IMR-90 (cell line): ENCODE data around the gene POLR3B. TPM values are rescaled to one million over a fixed set of nuclear protein-coding genes. Genes with fewer than 3 reads are reported as not detected.

Source experiments
- ATAC-seq: fragments of 200-7000 bp; cut with Tn5 transposase; 2 replicates; pipeline ENCODE4 v1.9.1; 2020; ENCODE audit warnings: low read depth, mild to moderate bottlenecking, moderate library complexity
- BruUV-seq: library from RNA; stranded (reverse); fragments of 400-500 nt; replicated peaks from 2 replicates; lab custom pipeline; 2021; lab: Mats Ljungman, UMichigan
- CTCF ChIA-PET: fragments of 300-600 bp; formaldehyde crosslinking; extraction: SDS; loops from one replicate; lab custom pipeline; 2021; ENCODE audit warnings: antibody characterized with exemption; lab: Yijun Ruan, JAX
- POLR2A ChIA-PET: fragments of 300-600 bp; sonication (Branson Sonifier 250); formaldehyde crosslinking; loops from one replicate; lab custom pipeline; 2022; ENCODE audit warnings: antibody characterized with exemption; ENCODE audit not compliant: unreplicated experiment; lab: Charles Lee
- DNase-seq: peaks from one replicate; pipeline ENCODE4 v3.0.0; 2013
- H2AFZ ChIP-seq: replicated peaks from 2 replicates; pipeline ENCODE3; 2013; ENCODE audit warnings: low read length, mild to moderate bottlenecking; ENCODE audit not compliant: poor library complexity
- H2AK5ac ChIP-seq: 2 replicates; pipeline ENCODE4 v1.6.1; 2013; ENCODE audit warnings: low read depth, low read length, inconsistent platforms
- H2AK9ac ChIP-seq: replicated peaks from 2 replicates; pipeline ENCODE3; 2013; ENCODE audit warnings: mild to moderate bottlenecking, low read depth, low read length, moderate library complexity; ENCODE audit not compliant: poor library complexity
- H2BK120ac ChIP-seq: 2 replicates; pipeline ENCODE4 v1.6.1; 2013; ENCODE audit warnings: low read depth, low read length, inconsistent platforms
- H2BK15ac ChIP-seq: 3 replicates; pipeline ENCODE4 v1.6.1; 2013; ENCODE audit warnings: low read depth, low read length, inconsistent platforms
- H2BK20ac ChIP-seq: 2 replicates; pipeline ENCODE4 v1.6.1; 2013; ENCODE audit warnings: low read depth, mild to moderate bottlenecking, inconsistent platforms, low read length, moderate library complexity
- H2BK5ac ChIP-seq: 2 replicates; pipeline ENCODE4 v1.6.1; 2013; ENCODE audit warnings: mild to moderate bottlenecking, low read depth, low read length, inconsistent platforms; ENCODE audit not compliant: poor library complexity, severe bottlenecking
- H3K14ac ChIP-seq: replicated peaks from 2 replicates; pipeline ENCODE4 v1.6.1; 2013; ENCODE audit warnings: low read depth, low read length, inconsistent platforms
- H3K18ac ChIP-seq: 2 replicates; pipeline ENCODE4 v1.6.1; 2013; ENCODE audit warnings: low read depth, low read length, control low read depth
- H3K23ac ChIP-seq: 2 replicates; pipeline ENCODE4 v1.6.1; 2013; ENCODE audit warnings: low read depth, low read length, inconsistent platforms
- H3K27ac ChIP-seq: 2 replicates; pipeline ENCODE4 v1.5.1; 2013; ENCODE audit warnings: mild to moderate bottlenecking, control low read depth, low read length; ENCODE audit not compliant: insufficient read depth
- H3K27me3 ChIP-seq: 2 replicates; pipeline ENCODE4 v1.6.1; 2013; ENCODE audit warnings: low read length; ENCODE audit not compliant: control insufficient read depth, insufficient read depth
- H3K36me3 ChIP-seq: 2 replicates; pipeline ENCODE4 v1.6.1; 2013; ENCODE audit warnings: low read length, mixed read lengths; ENCODE audit not compliant: control insufficient read depth, insufficient read depth
- H3K4ac ChIP-seq: 2 replicates; pipeline ENCODE4 v1.6.1; 2013; ENCODE audit warnings: low read depth, low read length, inconsistent platforms
- H3K4me1 ChIP-seq: 2 replicates; pipeline ENCODE4 v1.6.1; 2013; ENCODE audit warnings: low read length, mixed read lengths; ENCODE audit not compliant: control insufficient read depth, insufficient read depth
- H3K4me2 ChIP-seq: 2 replicates; pipeline ENCODE4 v1.6.1; 2013; ENCODE audit warnings: low read depth, mild to moderate bottlenecking, control low read depth, low read length, moderate library complexity
- H3K4me3 ChIP-seq: 2 replicates; pipeline ENCODE4 v1.5.1; 2013; ENCODE audit warnings: low read depth, mild to moderate bottlenecking, control low read depth, low read length, moderate library complexity; ENCODE audit not compliant: insufficient read depth
- H3K56ac ChIP-seq: 2 replicates; pipeline ENCODE4 v1.6.1; 2013; ENCODE audit warnings: low read length, inconsistent platforms; ENCODE audit not compliant: insufficient read depth; ENCODE audit errors: extremely low read depth
- H3K79me1 ChIP-seq, 2 experiments: 2 replicates each; pipeline ENCODE4 v1.6.1; 2013; ENCODE audit warnings: low read length in 2 of 2, inconsistent platforms in 1 of 2, low read depth in 1 of 2
- H3K9ac ChIP-seq: 2 replicates; pipeline ENCODE4 v1.6.1; 2013; ENCODE audit warnings: low read depth, low read length, control low read depth
- H3K9me1 ChIP-seq: 2 replicates; pipeline ENCODE4 v1.6.1; 2013; ENCODE audit warnings: low read length, inconsistent platforms; ENCODE audit not compliant: insufficient read depth
- H3K9me3 ChIP-seq: 2 replicates; pipeline ENCODE4 v1.6.1; 2013; ENCODE audit warnings: low read length; ENCODE audit not compliant: control insufficient read depth, insufficient read depth
- H4K20me1 ChIP-seq: 2 replicates; pipeline ENCODE4 v1.6.1; 2013; ENCODE audit warnings: low read length, inconsistent platforms; ENCODE audit not compliant: insufficient read depth
- H4K5ac ChIP-seq: 2 replicates; pipeline ENCODE4 v1.6.1; 2013; ENCODE audit warnings: mild to moderate bottlenecking, low read depth, low read length, control low read depth
- H4K8ac ChIP-seq, 2 experiments: 2 replicates each; pipeline ENCODE4 v1.6.1; 2013; ENCODE audit warnings: low read depth in 2 of 2, low read length in 2 of 2, control low read depth in 1 of 2, inconsistent platforms in 1 of 2
- H4K91ac ChIP-seq: 2 replicates; pipeline ENCODE4 v1.6.1; 2013; ENCODE audit warnings: low read depth, low read length, inconsistent platforms; ENCODE audit not compliant: insufficient read depth
- BHLHE40 ChIP-seq: fragments of 150-350 bp; IDR thresholded peaks from 2 replicates; pipeline ENCODE4 v1.6.1; 2016; ENCODE audit warnings: mild to moderate bottlenecking, low read depth, low read length
- CHD1 ChIP-seq: IDR thresholded peaks from 2 replicates; pipeline ENCODE4 v1.6.1; 2012; ENCODE audit warnings: low read depth, low read length, improper control_type of control experiment
- FOS ChIP-seq: fragments of 150-350 bp; IDR thresholded peaks from 2 replicates; pipeline ENCODE4 v1.6.1; 2016; ENCODE audit warnings: low read depth, low read length
- MAFK ChIP-seq: IDR thresholded peaks from 2 replicates; pipeline ENCODE4 v1.6.1; 2012; ENCODE audit warnings: low read depth, low read length, improper control_type of control experiment
- MXI1 ChIP-seq: IDR thresholded peaks from 2 replicates; pipeline ENCODE4 v1.6.1; 2012; ENCODE audit warnings: low read depth, mild to moderate bottlenecking, low read length, moderate library complexity, borderline replicate concordance
- NFE2L2 ChIP-seq: fragments of 150-350 bp; IDR thresholded peaks from 2 replicates; pipeline ENCODE4 v1.6.1; 2016; ENCODE audit warnings: low read depth, mild to moderate bottlenecking, low read length
- RAD21 ChIP-seq: IDR thresholded peaks from 2 replicates; pipeline ENCODE4 v1.6.1; 2012; ENCODE audit warnings: low read length, improper control_type of control experiment
- SMC3 ChIP-seq: fragments of 150-350 bp; IDR thresholded peaks from 2 replicates; pipeline ENCODE4 v1.6.1; 2016; ENCODE audit warnings: low read depth, mild to moderate bottlenecking, antibody characterized with exemption, low read length, moderate library complexity
- USF2 ChIP-seq: fragments of 150-350 bp; IDR thresholded peaks from 2 replicates; pipeline ENCODE4 v1.6.1; 2017; ENCODE audit warnings: mild to moderate bottlenecking, antibody characterized with exemption, low read length, low read depth
- WGBS, 2 experiments: methylation state at CpG; one replicate each; pipeline versions ENCODE4 v1.1.5 to v1.1.7; 2013; ENCODE audit warnings: missing lambda C conversion rate in 2 of 2; ENCODE audit not compliant: insufficient read length in 1 of 2; ENCODE audit errors: extremely low coverage in 2 of 2; 5-methylcytosine and 5-hydroxymethylcytosine counted together
- dilution Hi-C: fragments of 300-500 bp; cut with HindIII; formaldehyde crosslinking; loops from one replicate; pipeline ENCODE4 v1.14.3; 2018; ENCODE audit warnings: low sequenced_read_pairs; ENCODE audit not compliant: unreplicated experiment
- in situ Hi-C: fragments of 300-500 bp; cut with MboI; formaldehyde crosslinking; loops from 3 replicates; pipeline ENCODE4 v1.14.3; 2019; ENCODE audit warnings: low sequenced_read_pairs, inconsistent platforms, mixed read lengths
- intact Hi-C: fragments of 100-400 bp; cut with micrococcal nuclease; formaldehyde crosslinking; loops from 2 replicates; pipeline ENCODE4 v1.10.0; 2022
- polyA plus RNA-seq, 3 experiments: library from polyadenylated mRNA; depleted of rRNA; stranded (reverse); fragments of >200 nt; gene quantifications; 2 replicates each; pipeline ENCODE4 v1.2.3, GENCODE V29; 2012; ENCODE audit warnings: low replicate concordance in 1 of 3
- total RNA-seq: library from RNA; depleted of rRNA; stranded (reverse); fragments of >200 nt; gene quantifications from 2 replicates; pipeline ENCODE4 v1.2.3, GENCODE V29; 2012

POLR3B gene
- total and polyA plus RNA-seq, 2 of the 4 experiments (the other 2 are of a cell fraction), result 6.9 to 15.4 TPM

- H4K8ac ChIP-seq, result no peak overlapping the region
- POLR2A ChIA-PET, result no interaction called here
- dilution Hi-C loops, result no loop called here
- no peak overlapping the region for H2BK15ac ChIP-seq
- H3K23ac ChIP-seq, result no peak overlapping the region
- no peak overlapping the region for H3K9ac ChIP-seq
- H3K4me1 ChIP-seq, result no peaks in the 10 kb centered on the region
- H2AK9ac ChIP-seq, result no peak overlapping the region
- TF ChIP-seq NFE2L2, result no peak
- no peak for TF ChIP-seq USF2
- TF ChIP-seq BHLHE40, result no peak
- TF ChIP-seq SMC3, result no peak
- TF ChIP-seq FOS, result no peak
- TF ChIP-seq MXI1, result no peak
- no peak for TF ChIP-seq MAFK
- TF ChIP-seq RAD21, result no peak
- TF ChIP-seq CHD1, result no peak
- H3K14ac ChIP-seq, result no peak overlapping the region
- H2BK5ac ChIP-seq, result no peak overlapping the region
- peaks cover 9% of the 10 kb centered on the region; the same call in 1 of the 2 replicates for H3K36me3 ChIP-seq
- no peak overlapping the region for H3K56ac ChIP-seq
- H2BK120ac ChIP-seq, result no peak overlapping the region
- no CpG with 5 or more reads among the region's 1 CpG for WGBS, 2 experiments
- no peak overlapping the region for H3K18ac ChIP-seq
- H3K9me3 ChIP-seq, result no peaks in the 10 kb centered on the region
- no peaks in the 10 kb centered on the region for H3K9me1 ChIP-seq
- H4K20me1 ChIP-seq, result no peaks in the 10 kb centered on the region
- H3K4me3 ChIP-seq, result no peak overlapping the region
- no peak overlapping the region for H2BK20ac ChIP-seq
- no peak overlapping the region for H2AFZ ChIP-seq
- H2AK5ac ChIP-seq, result no peak overlapping the region
- H3K4ac ChIP-seq, result no peak overlapping the region
- no peaks in the 10 kb centered on the region for H3K79me1 ChIP-seq
- CTCF ChIA-PET, result no interaction called here
- no peak overlapping the region for H4K91ac ChIP-seq
- H4K5ac ChIP-seq, result no peak overlapping the region
- H3K4me2 ChIP-seq, result no peak overlapping the region
- in situ Hi-C loops, result no loop called here
- H3K27me3 ChIP-seq, result no peaks in the 10 kb centered on the region
- no peak for ATAC-seq
- intact Hi-C loops, result no loop called here
- no TSS peak for BruUV-seq
- H3K27ac ChIP-seq, result no peak overlapping the region
- DNase-seq, result no peak
Observed at GRCh38 chr12:106429636-106430035, 72.1 kb downstream of the POLR3B start.
